ENCODE measurements around the gene DNAJB12.

The DNAJB12 gene

DNA sequence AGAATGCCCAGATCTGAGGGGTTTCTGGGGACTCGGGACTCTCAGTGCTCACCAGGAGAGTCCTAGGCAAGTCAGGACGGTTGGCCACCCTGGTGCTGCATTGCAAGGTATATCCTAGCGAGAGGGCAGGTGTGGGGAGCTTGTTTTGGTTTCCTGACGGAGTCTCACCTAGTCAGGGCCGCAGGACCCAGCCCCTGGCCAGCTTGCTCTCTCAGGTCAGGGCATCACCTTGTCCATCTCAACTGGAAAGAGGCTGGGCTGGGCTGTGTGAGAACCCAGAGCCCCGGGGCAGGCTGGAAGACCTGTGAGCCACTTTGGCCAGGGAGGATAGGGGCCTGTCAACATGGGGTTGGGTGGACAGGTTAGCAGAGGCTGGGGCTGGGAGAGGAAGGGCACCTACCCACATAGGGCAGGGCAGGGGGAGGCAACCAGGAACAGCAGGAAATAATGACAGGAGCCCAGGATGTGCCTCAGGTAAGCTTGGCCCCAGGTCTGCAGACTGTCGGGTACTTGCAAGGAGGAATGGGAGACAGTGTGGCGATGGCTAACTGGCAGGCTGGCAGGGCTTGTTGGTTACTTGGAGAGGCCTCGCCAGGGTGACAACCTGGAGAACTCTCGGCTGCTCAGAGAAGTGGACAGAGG, 31.5 kb downstream of the DNAJB12 start:
- H3K4me3 ChIP-seq (ENCODE audit: insufficient read depth in 1 of 2, low read depth in 1 of 2, low read length in 2 of 2) = no peak overlapping the region
- H2BK12ac ChIP-seq (ENCODE audit: low read length in 2 of 2) = peak overlapping the region; percentile 100
- peak overlapping the region in 1 of 2 experiments; percentile 86 for H3K14ac ChIP-seq (ENCODE audit: low read length in 2 of 2)
- peaks cover 54% of the 10 kb centered on the region for H3K4me1 ChIP-seq (ENCODE audit: control insufficient read depth, insufficient read depth, low read depth, low read length)
- no peaks in the 10 kb centered on the region for H3K27me3 ChIP-seq (ENCODE audit: control insufficient read depth in 1 of 2, insufficient read depth in 1 of 2, low read length in 2 of 2)
- peak overlapping the region; percentile 100 for H4K91ac ChIP-seq (ENCODE audit: low read length)
- H2BK120ac ChIP-seq (ENCODE audit: low read depth, low read length) = peak overlapping the region; percentile 100
- no peak overlapping the region for H3K4me2 ChIP-seq (ENCODE audit: low read length, poor library complexity, severe bottlenecking)
- H3K23ac ChIP-seq (ENCODE audit: low read length in 2 of 2) = peak overlapping the region in 1 of 2 experiments; percentile 25
- H4K8ac ChIP-seq (ENCODE audit: low read length) = peak overlapping the region; percentile 85
- H3K79me1 ChIP-seq (replicated peaks; ENCODE audit: low read length, poor library complexity, severe bottlenecking) = no peaks in the 10 kb centered on the region
- DNase-seq = no peak
- H2AK5ac ChIP-seq (ENCODE audit: low read length, severe bottlenecking) = peak overlapping the region; percentile 65
- H2BK5ac ChIP-seq (ENCODE audit: low read depth, low read length, poor library complexity, severe bottlenecking) = no peak overlapping the region
- H3K4ac ChIP-seq (ENCODE audit: low read depth in 1 of 2, low read length in 2 of 2) = peak overlapping the region; percentile 79 to 97
- H3K9ac ChIP-seq (ENCODE audit: low read length) = no peak overlapping the region
- peak overlapping the region; percentile 92 to 94 for H3K18ac ChIP-seq (ENCODE audit: low read depth in 1 of 2, low read length in 2 of 2)
- H2BK15ac ChIP-seq (ENCODE audit: low read depth, poor library complexity, severe bottlenecking) = peak overlapping the region; percentile 96
- H3K9me3 ChIP-seq (ENCODE audit: control insufficient read depth, low read length) = no peaks in the 10 kb centered on the region
- no peak overlapping the region for H2AFZ ChIP-seq (ENCODE audit: low read depth, low read length)
- H3K36me3 ChIP-seq (ENCODE audit: control insufficient read depth in 1 of 2, insufficient read depth in 2 of 2, low read depth in 1 of 2, low read length in 2 of 2) = no peaks in the 10 kb centered on the region
- WGBS = 96% methylated on average over 10 of the region's 10 CpGs
- no peak overlapping the region for H3K27ac ChIP-seq (ENCODE audit: low read length, poor library complexity, severe bottlenecking)

- Histone ChIP-seq H3K4me3 (ENCODE audit: insufficient read depth in 1 of 2, low read depth in 1 of 2, low read length in 2 of 2) (no peak overlapping the region), H3K18ac (ENCODE audit: low read depth in 1 of 2, low read length in 2 of 2) (peak overlapping the region; percentile 92 to 94), H3K79me1 (replicated peaks; ENCODE audit: low read length, poor library complexity, severe bottlenecking) (no peaks in the 10 kb centered on the region), H4K91ac (ENCODE audit: low read length) (peak overlapping the region; percentile 100), H3K27me3 (ENCODE audit: control insufficient read depth in 1 of 2, insufficient read depth in 1 of 2, low read length in 2 of 2) (no peaks in the 10 kb centered on the region), H2BK5ac (ENCODE audit: low read depth, low read length, poor library complexity, severe bottlenecking) (no peak overlapping the region), H3K27ac (ENCODE audit: low read length, poor library complexity, severe bottlenecking) (no peak overlapping the region), H2AK5ac (ENCODE audit: low read length, severe bottlenecking) (peak overlapping the region; percentile 93), H3K9me3 (ENCODE audit: control insufficient read depth, low read length) (no peaks in the 10 kb centered on the region), H3K23ac (ENCODE audit: low read length in 2 of 2) (no peak overlapping the region), H3K4me1 (ENCODE audit: control insufficient read depth, insufficient read depth, low read depth, low read length) (peaks cover 48% of the 10 kb centered on the region), H3K4ac (ENCODE audit: low read depth in 1 of 2, low read length in 2 of 2) (peak overlapping the region; percentile 97), H2BK12ac (ENCODE audit: low read length in 2 of 2) (peak overlapping the region; percentile 100), H2BK15ac (ENCODE audit: low read depth, poor library complexity, severe bottlenecking) (peak overlapping the region; percentile 99), H2AFZ (ENCODE audit: low read depth, low read length) (no peak overlapping the region), H4K8ac (ENCODE audit: low read length) (peak overlapping the region; percentile 97), H2BK120ac (ENCODE audit: low read depth, low read length) (peak overlapping the region; percentile 100), H3K36me3 (ENCODE audit: control insufficient read depth in 1 of 2, insufficient read depth in 2 of 2, low read depth in 1 of 2, low read length in 2 of 2) (no peaks in the 10 kb centered on the region), H3K9ac (ENCODE audit: low read length) (no peak overlapping the region), H3K4me2 (ENCODE audit: low read length, poor library complexity, severe bottlenecking) (no peak overlapping the region), H3K14ac (ENCODE audit: low read length in 2 of 2) (peak overlapping the region in 1 of 2 experiments; percentile 86)
- WGBS = 85% methylated on average over 10 of the region's 16 CpGs
- peak; percentile 68 for DNase-seq
Observed at GRCh38 chr10:72322280-72323058, 32.2 kb downstream of the DNAJB12 start.

DNA sequence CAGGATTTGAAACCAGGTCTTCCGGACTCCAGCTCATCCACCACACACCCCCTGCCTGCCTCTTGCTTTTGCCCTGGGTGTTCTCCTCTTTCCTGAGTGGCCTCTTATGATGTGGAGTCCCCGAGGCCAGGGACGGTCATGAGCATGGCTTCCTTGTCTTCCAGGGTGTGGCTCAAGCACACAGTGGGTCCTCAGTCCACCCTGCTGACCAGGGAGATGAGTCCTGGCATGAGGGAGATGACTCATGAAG, 32.8 kb downstream of the DNAJB12 start:
- no peak overlapping the region for H2BK5ac ChIP-seq (ENCODE audit: low read depth, low read length, poor library complexity, severe bottlenecking)
- H3K18ac ChIP-seq (ENCODE audit: low read depth in 1 of 2, low read length in 2 of 2) = peak overlapping the region; percentile 92 to 94
- 83% methylated on average over 3 of the region's 3 CpGs for WGBS
- no peak overlapping the region for H3K27ac ChIP-seq (ENCODE audit: low read length, poor library complexity, severe bottlenecking)
- no peaks in the 10 kb centered on the region for H3K9me3 ChIP-seq (ENCODE audit: control insufficient read depth, low read length)
- peak overlapping the region; percentile 100 for H2BK12ac ChIP-seq (ENCODE audit: low read length in 2 of 2)
- peak overlapping the region; percentile 99 for H2BK15ac ChIP-seq (ENCODE audit: low read depth, poor library complexity, severe bottlenecking)
- H2AK5ac ChIP-seq (ENCODE audit: low read length, severe bottlenecking) = peak overlapping the region; percentile 93
- peak overlapping the region; percentile 100 for H2BK120ac ChIP-seq (ENCODE audit: low read depth, low read length)
- H3K4me2 ChIP-seq (ENCODE audit: low read length, poor library complexity, severe bottlenecking) = no peak overlapping the region
- H4K91ac ChIP-seq (ENCODE audit: low read length) = peak overlapping the region; percentile 100
- no peak overlapping the region for H3K4me3 ChIP-seq (ENCODE audit: insufficient read depth in 1 of 2, low read depth in 1 of 2, low read length in 2 of 2)
- DNase-seq = no peak
- peak overlapping the region; percentile 97 for H4K8ac ChIP-seq (ENCODE audit: low read length)
- peaks cover 51% of the 10 kb centered on the region for H3K4me1 ChIP-seq (ENCODE audit: control insufficient read depth, insufficient read depth, low read depth, low read length)
- H3K4ac ChIP-seq (ENCODE audit: low read depth in 1 of 2, low read length in 2 of 2) = peak overlapping the region; percentile 97
- no peak overlapping the region for H3K9ac ChIP-seq (ENCODE audit: low read length)
- H3K79me1 ChIP-seq (replicated peaks; ENCODE audit: low read length, poor library complexity, severe bottlenecking) = no peaks in the 10 kb centered on the region
- no peak overlapping the region for H2AFZ ChIP-seq (ENCODE audit: low read depth, low read length)
- peak overlapping the region in 1 of 2 experiments; percentile 68 for H3K14ac ChIP-seq (ENCODE audit: low read length in 2 of 2)
- H3K27me3 ChIP-seq (ENCODE audit: control insufficient read depth in 1 of 2, insufficient read depth in 1 of 2, low read length in 2 of 2) = no peaks in the 10 kb centered on the region
- peak overlapping the region in 1 of 2 experiments; percentile 16 for H3K23ac ChIP-seq (ENCODE audit: low read length in 2 of 2)
- no peaks in the 10 kb centered on the region for H3K36me3 ChIP-seq (ENCODE audit: control insufficient read depth in 1 of 2, insufficient read depth in 2 of 2, low read depth in 1 of 2, low read length in 2 of 2)

GRCh38 chr10:72321248-72322029, 33.3 kb downstream of the DNAJB12 start:
- Histone ChIP-seq H3K36me3 (ENCODE audit: control insufficient read depth in 1 of 2, insufficient read depth in 2 of 2, low read depth in 1 of 2, low read length in 2 of 2) (no peaks in the 10 kb centered on the region), H2AFZ (ENCODE audit: low read depth, low read length) (no peak overlapping the region), H3K4ac (ENCODE audit: low read depth in 1 of 2, low read length in 2 of 2) (peak overlapping the region; percentile 97), H3K9ac (ENCODE audit: low read length) (peak overlapping the region; percentile 88), H3K4me2 (ENCODE audit: low read length, poor library complexity, severe bottlenecking) (no peak overlapping the region), H3K27ac (ENCODE audit: low read length, poor library complexity, severe bottlenecking) (peak overlapping the region; percentile 87), H2AK5ac (ENCODE audit: low read length, severe bottlenecking) (peak overlapping the region; percentile 93), H3K18ac (ENCODE audit: low read depth in 1 of 2, low read length in 2 of 2) (peak overlapping the region; percentile 92 to 94), H3K9me3 (ENCODE audit: control insufficient read depth, low read length) (no peaks in the 10 kb centered on the region), H2BK120ac (ENCODE audit: low read depth, low read length) (peak overlapping the region; percentile 100), H2BK15ac (ENCODE audit: low read depth, poor library complexity, severe bottlenecking) (peak overlapping the region; percentile 99), H3K23ac (ENCODE audit: low read length in 2 of 2) (peak overlapping the region in 1 of 2 experiments; percentile 98), H3K4me1 (ENCODE audit: control insufficient read depth, insufficient read depth, low read depth, low read length) (peaks cover 52% of the 10 kb centered on the region), H3K27me3 (ENCODE audit: control insufficient read depth in 1 of 2, insufficient read depth in 1 of 2, low read length in 2 of 2) (no peaks in the 10 kb centered on the region), H2BK5ac (ENCODE audit: low read depth, low read length, poor library complexity, severe bottlenecking) (peak overlapping the region; percentile 36), H3K79me1 (replicated peaks; ENCODE audit: low read length, poor library complexity, severe bottlenecking) (no peaks in the 10 kb centered on the region), H4K8ac (ENCODE audit: low read length) (peak overlapping the region; percentile 97), H4K91ac (ENCODE audit: low read length) (peak overlapping the region; percentile 100), H3K4me3 (ENCODE audit: insufficient read depth in 1 of 2, low read depth in 1 of 2, low read length in 2 of 2) (no peak overlapping the region), H3K14ac (ENCODE audit: low read length in 2 of 2) (peak overlapping the region; percentile 15 to 76), H2BK12ac (ENCODE audit: low read length in 2 of 2) (peak overlapping the region; percentile 100)
- WGBS = 71% methylated on average over 10 of the region's 13 CpGs
- DNase-seq = no peak
